Activated CD4-positive, alpha-beta T cell treated with anti-CD3 and anti-CD28 coated beads, Interleukin-2, amount 50 U/mL, for 1 hour (primary cell): ENCODE measurements around the gene TSHZ2.

Source experiments
- DNase-seq: peaks from one replicate; pipeline ENCODE4 v3.0.0-alpha.2; 2020

TSHZ2 gene

GRCh38 chr20:53141201-53142050 is 169.3 kb downstream of the TSHZ2 start:
- DNase-seq, result no peak

- no peak for DNase-seq
Observed at GRCh38 chr20:53142225-53143127, 170.3 kb downstream of the TSHZ2 start.

GRCh38 chr20:53146201-53146891 is 174.2 kb downstream of the TSHZ2 start:
- no peak for DNase-seq

GRCh38 chr20:53148771-53149147 is 176.6 kb downstream of the TSHZ2 start:
- DNase-seq, result no peak

GRCh38 chr20:53149148-53149889 is 177.2 kb downstream of the TSHZ2 start:
- no peak for DNase-seq

- DNase-seq, result no peak
Observed at GRCh38 chr20:53149890-53150205, 177.7 kb downstream of the TSHZ2 start.

- no peak for DNase-seq
Observed at GRCh38 chr20:53150532-53150931, 178.4 kb downstream of the TSHZ2 start.

GRCh38 chr20:53152228-53152627 is 180.1 kb downstream of the TSHZ2 start:
- no peak for DNase-seq

GRCh38 chr20:53154540-53154939 is 182.4 kb downstream of the TSHZ2 start:
- no peak for DNase-seq

GRCh38 chr20:53157443-53158408 is 185.6 kb downstream of the TSHZ2 start:
- DNase-seq, result peak; percentile 28

- DNase-seq, result no peak
Observed at GRCh38 chr20:53159160-53159559, 187.0 kb downstream of the TSHZ2 start.

- no peak for DNase-seq
Observed at GRCh38 chr20:53161073-53161472, 188.9 kb downstream of the TSHZ2 start.

- DNase-seq, result no peak
Observed at GRCh38 chr20:53161473-53161872, 189.3 kb downstream of the TSHZ2 start.

- DNase-seq, result no peak
Observed at GRCh38 chr20:53162251-53162835, 190.2 kb downstream of the TSHZ2 start.

- no peak for DNase-seq
Observed at GRCh38 chr20:53163486-53163885, 191.3 kb downstream of the TSHZ2 start.

- no peak for DNase-seq
Observed at GRCh38 chr20:53164072-53164471, 191.9 kb downstream of the TSHZ2 start.

GRCh38 chr20:53165452-53165851 is 193.3 kb downstream of the TSHZ2 start:
- no peak for DNase-seq

GRCh38 chr20:53168491-53168890 is 196.3 kb downstream of the TSHZ2 start:
- DNase-seq, result no peak

GRCh38 chr20:53170196-53170595 is 198.0 kb downstream of the TSHZ2 start:
- DNase-seq, result no peak

GRCh38 chr20:53171065-53171464 is 198.9 kb downstream of the TSHZ2 start:
- no peak for DNase-seq

GRCh38 chr20:53174454-53174853 is 202.3 kb downstream of the TSHZ2 start:
- no peak for DNase-seq
